Stimulated activated CD8-positive, alpha-beta memory T cell treated with anti-CD3 and anti-CD28 coated beads, Interleukin-12 subunit alpha, Interleukin-12 subunit beta, amount 100 ng/mL, for 4 hours (primary cell): ENCODE measurements around the gene ZNF655.
"Not testable (repeated sequence)": the region's sequence is repeated elsewhere in the genome, so short reads cannot be mapped to it uniquely, and the experiment has no call there.

ENCODE experiments used
- DNase-seq: peaks from one replicate; pipeline ENCODE4 v3.0.0-alpha.2; 2020; ENCODE audit warnings: low read depth

The ZNF655 gene, protein sequence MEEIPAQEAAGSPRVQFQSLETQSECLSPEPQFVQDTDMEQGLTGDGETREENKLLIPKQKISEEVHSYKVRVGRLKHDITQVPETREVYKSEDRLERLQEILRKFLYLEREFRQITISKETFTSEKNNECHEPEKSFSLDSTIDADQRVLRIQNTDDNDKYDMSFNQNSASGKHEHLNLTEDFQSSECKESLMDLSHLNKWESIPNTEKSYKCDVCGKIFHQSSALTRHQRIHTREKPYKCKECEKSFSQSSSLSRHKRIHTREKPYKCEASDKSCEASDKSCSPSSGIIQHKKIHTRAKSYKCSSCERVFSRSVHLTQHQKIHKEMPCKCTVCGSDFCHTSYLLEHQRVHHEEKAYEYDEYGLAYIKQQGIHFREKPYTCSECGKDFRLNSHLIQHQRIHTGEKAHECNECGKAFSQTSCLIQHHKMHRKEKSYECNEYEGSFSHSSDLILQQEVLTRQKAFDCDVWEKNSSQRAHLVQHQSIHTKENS

DNA sequence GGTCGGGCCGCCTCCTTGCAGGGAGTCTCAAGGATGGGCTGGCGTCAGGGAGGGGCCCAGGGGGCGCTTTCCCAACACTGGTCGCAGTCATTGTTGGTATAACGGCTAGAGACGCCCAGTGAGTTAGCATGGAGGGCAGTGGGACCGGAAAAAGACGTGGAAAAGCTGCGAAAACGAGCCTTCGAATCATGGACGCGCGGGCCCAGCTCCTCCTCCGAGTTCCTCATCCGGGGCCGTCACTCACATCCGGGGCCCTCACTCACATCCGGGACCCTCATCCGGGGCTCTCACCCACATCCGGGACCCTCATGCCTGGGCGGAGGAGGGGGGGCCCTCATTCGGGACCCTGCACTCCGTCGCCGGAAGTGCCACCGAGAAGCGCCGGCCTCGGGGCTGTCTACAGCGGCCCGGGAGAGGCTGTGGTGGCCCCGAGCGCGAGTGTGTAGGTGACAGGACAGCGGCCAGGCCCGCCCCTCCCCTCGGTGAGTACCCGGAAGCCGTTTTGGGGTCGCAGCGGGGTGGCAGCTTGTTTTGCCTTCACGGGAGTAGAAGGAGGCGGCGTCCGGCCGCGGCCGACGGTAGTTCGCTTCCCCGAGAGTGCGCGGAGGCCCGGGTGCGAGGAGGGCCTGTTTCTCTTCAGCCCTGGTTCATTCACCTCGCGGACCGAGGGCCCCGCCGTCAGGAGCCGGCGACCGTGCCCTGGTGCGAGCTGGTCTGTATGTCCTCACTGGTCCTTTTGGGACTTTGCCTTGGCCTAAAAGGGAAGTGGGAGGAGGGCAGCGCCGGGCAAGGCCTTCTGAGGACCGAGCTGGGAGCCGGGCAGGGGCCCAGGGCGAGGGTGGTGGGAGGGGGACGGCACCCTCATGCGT, at the start of gene ZNF655:
ZNF655 (plus strand) TSS at position 337 of the 869 bp plus-strand sequence. CDS start 1,918 bp downstream, outside the sequence.
- DNase-seq, result peak; percentile 87

DNA sequence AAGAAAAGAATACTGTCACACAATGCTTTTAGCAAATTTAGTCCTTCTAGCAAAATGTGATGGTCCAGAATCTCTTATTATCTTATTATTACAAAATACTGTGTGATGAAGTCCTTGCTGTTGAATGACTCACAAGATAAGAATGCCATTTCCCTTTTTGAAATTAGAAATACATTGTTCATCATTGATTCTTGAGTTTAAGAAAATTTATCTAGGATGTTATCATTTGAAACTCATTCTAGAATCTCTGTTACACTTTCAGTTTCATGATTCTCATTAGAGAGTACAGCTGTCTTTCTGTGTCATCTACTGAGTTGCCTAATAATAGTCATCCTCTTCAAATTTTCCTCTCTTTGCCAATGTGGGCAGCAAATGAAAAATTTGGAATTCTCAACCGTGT, 44.4 kb upstream of the ZNF655 start:
- DNase-seq, result no peak

DNA sequence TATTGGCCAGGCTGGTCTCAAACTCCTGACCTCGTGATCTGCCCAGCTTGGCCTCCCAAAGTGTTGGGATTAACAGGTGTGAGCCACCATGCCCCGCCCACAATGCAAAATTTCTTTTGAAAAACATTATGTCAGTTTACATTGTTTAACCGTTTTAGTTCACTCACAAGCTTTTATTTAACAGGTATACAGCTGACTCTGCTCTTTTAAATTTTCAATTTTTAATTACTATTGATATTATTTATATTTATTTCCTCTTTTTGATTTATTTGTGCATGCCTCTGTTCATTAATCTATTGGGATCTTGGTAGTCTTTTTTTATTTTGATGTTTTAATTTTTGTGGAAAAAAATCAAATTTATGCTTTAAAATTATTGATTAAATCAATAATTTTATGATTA, 37.0 kb upstream of the ZNF655 start:
- DNase-seq, result no peak

DNA sequence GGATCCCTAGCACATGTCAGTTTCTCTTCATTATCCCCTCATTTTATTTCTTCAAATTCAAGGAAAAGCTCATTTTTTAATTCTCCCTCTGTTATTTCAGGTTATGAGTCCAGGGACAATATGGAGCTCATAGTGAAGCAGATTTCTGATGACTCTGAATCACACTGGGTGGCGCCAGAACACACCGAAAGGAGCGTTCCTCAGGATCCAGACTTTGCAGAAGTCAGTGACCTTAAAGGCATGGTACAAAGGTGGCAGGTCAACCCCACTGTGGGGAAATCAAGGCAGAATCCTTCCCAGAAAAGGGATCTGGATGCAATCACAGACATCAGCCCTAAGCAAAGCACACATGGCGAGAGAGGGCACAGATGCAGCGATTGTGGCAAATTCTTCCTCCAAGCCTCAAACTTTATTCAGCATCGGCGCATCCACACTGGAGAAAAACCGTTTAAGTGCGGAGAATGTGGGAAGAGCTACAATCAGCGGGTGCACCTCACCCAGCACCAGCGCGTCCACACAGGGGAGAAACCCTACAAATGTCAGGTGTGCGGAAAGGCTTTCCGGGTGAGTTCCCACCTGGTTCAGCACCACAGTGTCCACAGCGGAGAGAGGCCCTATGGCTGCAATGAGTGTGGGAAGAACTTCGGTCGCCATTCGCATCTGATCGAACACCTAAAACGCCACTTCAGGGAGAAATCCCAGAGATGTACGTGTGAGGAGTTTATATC, 32.6 kb upstream of the ZNF655 start:
- no peak for DNase-seq

DNA sequence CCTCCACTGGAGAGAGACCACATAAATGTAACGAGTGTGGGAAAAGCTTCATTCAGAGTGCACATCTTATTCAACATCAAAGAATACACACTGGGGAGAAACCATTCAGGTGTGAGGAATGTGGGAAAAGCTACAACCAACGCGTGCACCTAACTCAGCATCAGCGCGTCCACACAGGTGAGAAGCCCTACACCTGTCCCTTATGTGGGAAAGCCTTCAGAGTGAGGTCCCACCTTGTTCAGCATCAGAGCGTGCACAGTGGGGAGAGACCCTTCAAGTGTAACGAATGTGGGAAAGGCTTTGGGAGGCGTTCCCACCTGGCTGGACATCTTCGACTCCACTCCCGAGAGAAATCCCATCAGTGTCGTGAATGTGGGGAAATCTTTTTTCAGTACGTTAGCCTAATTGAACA, 27.1 kb upstream of the ZNF655 start:
- DNase-seq, result no peak

DNA sequence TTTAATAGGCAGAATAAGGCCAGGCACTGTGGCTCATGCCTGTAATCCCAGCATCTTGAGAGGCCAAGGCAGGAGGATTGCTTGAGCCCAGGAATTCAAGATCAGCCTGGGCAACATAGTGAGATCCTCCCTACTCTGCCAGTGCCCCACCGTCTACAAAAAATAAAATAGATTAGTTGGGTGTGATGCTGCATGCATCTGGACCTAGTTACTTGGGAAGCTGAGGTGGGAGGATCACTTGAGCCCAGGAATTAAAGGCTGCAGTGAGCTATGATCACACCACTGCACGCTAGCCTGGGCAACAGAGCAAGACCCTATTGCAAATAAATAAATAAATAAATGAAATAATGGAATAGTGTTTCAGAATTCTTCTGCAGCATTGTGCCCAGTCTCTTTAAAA, 22.8 kb upstream of the ZNF655 start:
- no peak for DNase-seq

DNA sequence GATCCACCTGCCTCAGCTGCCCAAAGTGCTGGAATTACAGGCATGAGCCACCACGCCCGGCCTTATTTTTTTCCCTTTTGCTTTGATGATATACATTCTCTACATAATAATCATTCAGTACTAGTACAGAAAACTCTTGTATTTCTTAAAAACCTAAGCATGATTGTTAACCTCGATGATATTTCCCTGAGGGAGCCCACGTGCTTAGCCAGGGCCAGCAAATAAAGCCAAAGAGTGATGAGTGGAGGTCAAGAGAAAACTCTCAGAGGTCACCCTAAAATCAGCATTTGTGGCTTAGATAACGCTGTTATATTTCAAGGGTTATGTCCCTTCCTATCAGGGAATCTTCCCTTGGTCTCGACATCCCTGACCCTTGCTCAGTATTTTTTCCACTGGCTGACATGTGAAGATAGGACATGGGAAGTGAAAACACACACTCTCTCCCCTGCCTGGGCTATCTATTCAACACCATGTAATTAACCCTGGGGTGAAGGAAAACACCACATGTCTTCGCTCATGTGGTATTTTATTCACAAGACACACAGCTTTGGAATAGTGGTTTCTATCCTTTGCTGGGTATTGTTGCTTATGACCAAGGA, 19.1 kb upstream of the ZNF655 start:
- no peak for DNase-seq

DNA sequence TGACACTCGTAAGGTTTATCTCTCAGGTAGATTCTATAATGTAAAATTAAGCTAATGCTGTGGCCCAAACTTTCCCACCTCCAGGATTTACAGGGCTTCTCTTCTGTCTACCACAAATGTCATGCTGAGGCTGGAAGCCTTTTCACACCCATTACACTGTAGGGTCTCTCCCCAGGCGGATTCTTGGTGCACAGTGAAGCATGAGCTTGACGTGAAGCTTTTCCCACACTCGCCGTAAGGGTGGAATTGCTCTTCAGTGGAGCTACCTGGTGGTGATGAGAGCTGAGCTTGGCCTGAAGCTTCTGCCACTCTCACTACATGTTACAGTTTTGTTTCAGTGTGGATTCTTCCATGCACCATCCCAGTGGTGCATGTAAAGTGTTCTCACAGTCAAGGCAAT, 17.9 kb upstream of the ZNF655 start:
- no peak for DNase-seq

DNA sequence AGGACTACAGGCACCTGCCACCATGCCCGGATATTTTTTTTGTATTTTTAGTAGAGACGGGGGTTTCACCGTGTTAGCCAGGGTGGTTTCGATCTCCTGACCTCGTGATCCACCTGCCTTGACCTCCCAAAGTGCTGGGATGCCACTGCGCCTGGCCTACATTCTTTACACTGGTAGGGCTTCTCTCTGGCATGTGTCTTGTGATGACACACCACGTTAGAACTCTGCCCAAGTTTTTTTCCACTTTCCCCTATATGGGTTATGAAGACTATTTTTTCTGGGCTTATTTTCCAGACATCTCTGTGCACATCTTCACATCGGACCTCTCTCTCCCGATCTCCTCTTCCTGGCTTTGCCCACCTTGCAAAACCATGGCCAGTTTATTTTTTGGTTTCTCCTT, 17.2 kb upstream of the ZNF655 start:
- DNase-seq, result no peak

DNA sequence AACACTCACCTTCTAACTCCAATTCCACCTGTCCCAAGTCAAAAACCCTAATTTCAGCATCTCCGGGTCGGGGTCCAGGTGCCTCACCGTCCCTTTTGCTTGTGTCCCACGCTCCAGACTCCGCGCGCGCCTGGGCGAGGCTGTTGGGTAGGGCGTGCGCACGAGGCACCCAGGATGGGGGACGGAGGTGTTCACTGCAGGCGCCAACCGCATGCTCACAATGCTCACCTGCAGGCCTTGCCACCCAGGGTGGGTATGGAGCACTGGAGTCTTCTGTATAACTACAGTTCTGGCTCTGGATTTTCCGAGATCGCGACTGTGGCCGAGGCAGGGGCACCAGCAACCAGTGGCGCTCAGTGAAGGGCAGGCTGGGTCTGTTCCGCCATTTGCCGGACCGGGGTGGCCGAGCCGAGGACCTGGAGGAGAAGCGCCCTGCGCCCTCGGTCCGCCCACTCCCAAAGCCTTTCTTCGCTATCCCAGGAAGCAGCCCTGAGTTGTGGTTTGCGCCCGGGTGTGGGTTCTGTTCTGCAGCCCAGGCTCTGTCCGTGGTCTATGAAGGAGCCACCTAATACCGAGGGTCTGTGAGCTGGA, 15.3 kb upstream of the ZNF655 start:
- DNase-seq, result no peak

DNA sequence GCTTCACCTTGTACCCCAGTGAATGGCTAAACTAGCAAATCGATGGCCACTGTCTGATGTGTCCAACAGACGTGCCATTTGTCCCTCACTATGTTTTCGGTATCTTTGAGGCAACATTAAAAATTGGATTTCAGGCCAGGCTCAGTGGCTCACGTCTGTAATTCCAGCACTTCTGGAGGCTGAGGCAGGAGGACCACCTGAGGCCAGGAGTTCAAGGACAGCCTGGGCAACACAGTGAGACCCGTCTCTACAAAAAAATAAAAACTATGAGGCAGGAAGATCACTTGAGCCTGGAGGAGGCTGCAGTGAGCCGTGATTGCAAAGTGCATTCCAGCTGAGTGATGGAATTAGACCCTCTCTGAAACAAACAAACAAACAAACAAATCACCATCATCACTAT, 14.5 kb upstream of the ZNF655 start:
- no peak for DNase-seq

DNA sequence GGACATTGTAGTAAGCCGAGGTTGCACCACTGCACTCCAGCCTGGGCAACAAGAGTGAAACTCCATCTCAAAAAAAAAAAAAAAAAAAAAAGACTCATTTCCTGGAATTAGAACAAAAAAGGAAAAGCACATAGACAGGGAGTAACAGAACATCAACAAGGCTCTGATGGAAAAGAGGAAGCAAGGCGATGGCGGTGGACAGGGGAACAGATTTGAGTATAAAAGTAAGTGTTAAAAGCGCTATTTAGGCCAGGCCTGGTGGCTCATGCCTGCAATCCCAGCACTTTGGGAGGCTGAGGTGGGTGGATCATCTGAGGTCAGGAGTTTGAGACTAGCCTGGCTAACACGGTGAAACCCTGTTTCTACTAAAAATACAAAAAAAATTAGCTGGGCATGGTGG, 13.1 kb upstream of the ZNF655 start:
- not testable (repeated sequence) for DNase-seq

DNA sequence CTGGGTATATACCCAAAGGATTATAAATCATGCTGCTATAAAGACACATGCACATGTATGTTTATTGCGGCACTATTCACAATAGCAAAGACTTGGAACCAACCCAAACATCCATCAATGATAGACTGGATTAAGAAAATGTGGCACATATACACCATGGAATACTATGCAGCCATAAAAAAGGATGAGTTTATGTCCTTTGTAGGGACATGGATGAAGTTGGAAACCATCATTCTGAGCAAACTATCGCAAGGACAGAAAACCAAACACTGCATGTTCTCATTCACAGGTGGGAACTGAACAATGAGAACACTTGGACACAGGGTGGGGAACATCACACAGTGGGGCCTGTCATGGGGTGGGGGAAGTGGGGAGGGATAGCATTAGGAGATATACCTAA, 8.9 kb upstream of the ZNF655 start:
- DNase-seq, result not testable (repeated sequence)

DNA sequence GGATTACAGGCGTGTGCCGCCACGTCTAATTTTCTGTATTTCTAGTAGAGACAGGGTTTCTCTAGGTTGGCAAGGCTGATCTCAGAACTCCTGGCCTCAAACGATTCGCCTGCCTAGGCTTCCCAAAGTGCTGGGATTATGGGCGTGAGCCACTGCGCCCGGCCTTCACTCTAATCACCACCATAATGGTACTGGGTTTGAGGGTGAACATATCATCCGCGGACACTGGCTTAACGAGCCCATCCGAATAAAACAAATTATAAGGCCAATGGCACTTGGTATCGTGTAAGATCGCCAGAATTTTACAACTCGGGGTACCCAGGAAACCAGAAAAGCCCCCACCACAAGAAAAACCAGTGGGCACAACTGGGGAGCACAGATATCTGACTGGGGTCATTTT, 7.1 kb upstream of the ZNF655 start:
- no peak for DNase-seq

DNA sequence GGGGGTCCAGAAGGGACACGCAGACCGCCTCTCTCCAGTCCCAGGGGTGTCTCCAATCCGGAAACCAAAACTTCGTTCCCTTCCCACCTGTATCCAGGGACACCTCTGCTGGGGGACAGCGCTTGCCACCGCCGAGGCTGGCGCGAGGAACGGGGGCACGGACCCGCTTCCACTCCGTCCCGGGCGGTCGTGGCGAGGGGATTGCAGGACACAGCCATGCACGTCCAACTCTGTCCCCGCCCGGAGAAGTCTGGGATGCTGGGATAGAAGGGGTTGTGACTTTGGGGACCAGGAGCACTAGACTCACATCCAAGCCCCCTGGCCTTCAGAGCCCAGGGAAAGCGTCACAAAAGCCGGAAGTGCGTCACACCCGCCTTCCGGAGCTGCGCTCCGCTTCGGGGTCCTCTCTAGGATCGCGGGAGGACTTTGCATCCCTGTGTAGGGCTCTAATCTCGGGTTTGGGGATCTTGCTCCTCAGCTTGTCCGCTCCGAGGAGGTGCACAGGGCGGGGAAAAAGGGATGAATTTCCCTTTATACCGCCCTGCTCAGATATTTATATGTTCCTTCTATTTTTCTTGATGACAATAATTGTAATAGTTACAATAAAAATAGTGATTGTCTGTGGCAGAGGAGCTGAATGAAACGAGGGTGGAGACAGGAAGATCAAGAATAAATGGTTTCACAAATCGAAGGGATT, 6.5 kb upstream of the ZNF655 start, which contains the start of gene FAM200A:
FAM200A (minus strand) TSS at position 348 of the 697 bp plus-strand sequence. CDS start 3,707 bp downstream, outside the sequence.
- peak; percentile 73 for DNase-seq

DNA sequence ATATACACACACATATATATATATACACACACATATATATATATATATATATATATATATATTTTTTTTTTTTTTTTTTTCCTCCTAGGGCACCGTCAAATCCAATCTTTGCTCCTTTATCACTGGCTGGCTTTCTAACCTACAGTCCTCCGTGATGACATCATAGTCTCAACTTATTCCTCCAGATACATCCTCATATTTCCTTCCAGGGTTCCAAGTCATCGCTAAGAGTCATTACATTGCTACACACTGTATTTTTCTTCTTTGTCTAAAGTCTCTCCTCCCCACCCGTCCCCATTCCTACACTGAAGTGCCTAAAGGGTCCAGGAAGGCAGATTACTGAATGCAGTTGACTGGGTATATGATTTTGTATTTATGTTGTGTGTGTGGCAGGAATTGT, 5.4 kb upstream of the ZNF655 start:
- DNase-seq, result no peak

DNA sequence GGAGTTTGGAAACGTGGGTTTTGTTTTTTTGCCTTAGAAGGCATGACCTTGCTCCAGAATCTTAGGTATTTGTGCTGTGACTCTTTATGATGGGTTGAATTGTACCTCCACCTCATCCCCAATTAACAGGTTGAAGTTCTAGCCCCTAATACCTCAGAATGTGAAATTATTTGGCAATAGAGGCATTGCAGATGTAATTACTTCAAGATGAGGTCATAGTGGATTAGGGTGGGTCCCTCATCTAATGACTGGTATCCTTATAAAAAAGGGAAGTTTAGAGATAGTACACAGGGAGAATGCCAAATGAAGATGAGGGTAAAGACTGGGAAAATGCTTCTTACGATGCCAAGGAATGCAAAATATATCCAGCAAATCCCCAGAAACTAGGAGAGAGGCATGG, 3.5 kb upstream of the ZNF655 start:
- DNase-seq, result no peak

DNA sequence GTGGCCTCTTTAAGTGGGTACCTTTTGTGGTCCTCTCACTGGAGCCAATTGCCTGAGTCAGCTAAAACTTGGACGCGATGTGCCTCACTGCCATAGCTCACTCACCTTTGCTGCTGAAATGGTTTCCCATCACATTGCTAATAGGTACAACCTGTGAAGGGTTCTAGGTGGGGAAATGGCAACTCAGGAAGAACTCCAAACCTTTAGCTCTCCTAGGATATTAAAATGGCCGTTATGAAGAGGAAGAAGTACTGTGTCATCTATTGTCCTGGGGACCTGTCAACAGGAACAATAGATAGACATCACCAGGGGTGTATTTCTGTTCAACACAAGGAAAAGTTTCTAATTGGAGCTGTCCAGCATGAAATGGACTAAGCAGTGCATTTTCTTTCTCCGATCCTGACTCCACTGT, 1.2 kb upstream of the ZNF655 start:
- no peak for DNase-seq

DNA sequence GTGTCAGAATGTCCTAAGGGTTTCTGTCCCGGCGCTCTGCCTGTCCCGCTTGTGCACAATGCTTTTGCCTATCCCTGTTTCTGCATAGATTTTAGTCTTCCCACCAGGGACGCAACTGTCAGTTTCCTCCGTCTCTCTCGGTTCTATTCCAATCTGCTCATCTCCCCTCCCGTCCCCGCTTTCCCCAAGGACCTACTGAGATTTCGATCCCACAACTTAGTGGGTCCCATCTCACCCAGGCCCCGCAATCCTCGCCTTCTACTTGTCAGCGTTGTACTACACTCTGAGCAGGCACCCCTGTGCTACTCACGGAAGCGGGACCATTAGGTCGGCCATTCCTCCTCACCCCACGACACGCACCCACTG, 519 bp upstream of the ZNF655 start:
- no peak for DNase-seq

DNA sequence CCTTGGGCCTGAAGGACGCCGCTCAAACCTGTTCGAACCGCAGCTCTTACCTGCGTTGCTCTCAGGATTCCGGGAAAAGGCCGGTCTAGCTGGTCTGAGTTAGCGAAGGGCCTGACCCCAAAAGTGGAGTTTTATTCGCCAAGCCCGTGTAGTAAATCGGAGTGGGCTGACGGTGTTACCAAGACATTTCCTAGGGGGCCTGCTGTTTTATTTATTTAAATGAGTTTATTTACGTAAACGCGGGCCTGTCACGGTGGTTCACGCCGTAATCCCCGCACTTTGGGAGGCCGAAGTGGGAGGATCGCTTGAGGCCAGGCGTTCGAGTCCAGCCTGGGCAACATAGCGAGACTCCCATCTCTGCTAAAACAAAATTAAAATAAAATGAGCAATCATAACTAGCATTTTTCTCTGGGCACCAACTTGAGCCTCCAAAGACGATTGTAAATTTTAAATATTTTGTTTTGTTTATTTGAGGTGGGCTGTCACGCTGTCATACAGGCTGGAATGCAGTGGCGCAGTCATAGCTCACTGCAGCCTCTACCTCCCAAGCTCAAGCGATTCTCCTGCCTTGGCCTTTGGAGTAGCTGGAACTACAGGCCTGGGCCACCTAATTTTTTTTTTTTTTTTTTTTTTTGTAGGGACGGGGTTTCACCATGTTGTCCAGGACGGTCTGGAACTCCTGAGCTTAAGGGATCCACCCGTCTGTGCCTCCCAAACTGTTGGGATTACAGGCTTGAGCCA, 903 bp downstream of the ZNF655 start:
- no peak for DNase-seq
